NOMO-1 treated with DMSO at 0.1 percent for 48 hours (cell line): Measurements from ENCODE around the gene TMEM53.
A peak's percentile ranks its signal among the peaks of the same experiment; 100 is the strongest.
"Not testable (repeated sequence)": the region's sequence is repeated elsewhere in the genome, so short reads cannot be mapped to it uniquely, and the experiment has no call there.

Experiments used
- DNase-seq: peaks from one replicate; lab custom pipeline; 2025; ENCODE audit not compliant: unreplicated experiment; lab: John Stamatoyannopoulos, UW

Gene TMEM53

GRCh38 chr1:44673675-44674112 is 587 bp downstream of the TMEM53 start:
- no peak for DNase-seq

GRCh38 chr1:44672961-44673674 is 1.2 kb downstream of the TMEM53 start:
- DNase-seq: no peak

GRCh38 chr1:44672254-44672955 is 1.9 kb downstream of the TMEM53 start:
- peak; percentile 99 for DNase-seq

GRCh38 chr1:44670751-44671640 is 3.3 kb downstream of the TMEM53 start:
- DNase-seq: no peak

GRCh38 chr1:44666719-44667118 is 7.6 kb downstream of the TMEM53 start:
- not testable (repeated sequence) for DNase-seq

GRCh38 chr1:44664730-44665370 is 9.4 kb downstream of the TMEM53 start:
- DNase-seq: no peak

- DNase-seq: no peak
Observed at GRCh38 chr1:44663417-44663816, 10.9 kb downstream of the TMEM53 start.

- no peak for DNase-seq
Observed at GRCh38 chr1:44662683-44663030, 11.6 kb downstream of the TMEM53 start.

- DNase-seq: no peak
Observed at GRCh38 chr1:44661781-44662682, 12.2 kb downstream of the TMEM53 start.

GRCh38 chr1:44660176-44660575 is 14.1 kb downstream of the TMEM53 start:
- DNase-seq: no peak

- DNase-seq: no peak
Observed at GRCh38 chr1:44659566-44659965, 14.7 kb downstream of the TMEM53 start.

GRCh38 chr1:44655609-44656008 is 18.7 kb downstream of the TMEM53 start:
- peak; percentile 35 for DNase-seq

- DNase-seq: no peak
Observed at GRCh38 chr1:44654621-44655187, 19.6 kb downstream of the TMEM53 start.

GRCh38 chr1:44653107-44653964 is 20.9 kb downstream of the TMEM53 start:
- no peak for DNase-seq

GRCh38 chr1:44652445-44653106 is 21.7 kb downstream of the TMEM53 start:
- DNase-seq: peak; percentile 26

- DNase-seq: no peak
Observed at GRCh38 chr1:44651069-44651468, 23.2 kb downstream of the TMEM53 start.

- DNase-seq: no peak
Observed at GRCh38 chr1:44650159-44650831, 24.0 kb downstream of the TMEM53 start.

- DNase-seq: no peak
Observed at GRCh38 chr1:44649788-44650158, 24.5 kb downstream of the TMEM53 start.
